HG03196 (cell line): ENCODE data around the gene ILF3.
"Not testable (repeated sequence)": the region's sequence is repeated elsewhere in the genome, so short reads cannot be mapped to it uniquely, and the experiment has no call there.

Experiments used
- ATAC-seq: cut with Tn5 transposase; IDR thresholded peaks from one replicate; pipeline ENCODE4 v1.9.1; 2021; ENCODE audit not compliant: unreplicated experiment

The ILF3 gene

GRCh38 chr19:10642473-10643171 lies 11.5 kb upstream of the ILF3 start:
- no peak for ATAC-seq

- ATAC-seq, result no peak
These were observed 10.8 kb upstream of the ILF3 start for GRCh38 chr19:10643172-10643967.

GRCh38 chr19:10643968-10644259 lies 10.2 kb upstream of the ILF3 start:
- ATAC-seq, result no peak

DNA sequence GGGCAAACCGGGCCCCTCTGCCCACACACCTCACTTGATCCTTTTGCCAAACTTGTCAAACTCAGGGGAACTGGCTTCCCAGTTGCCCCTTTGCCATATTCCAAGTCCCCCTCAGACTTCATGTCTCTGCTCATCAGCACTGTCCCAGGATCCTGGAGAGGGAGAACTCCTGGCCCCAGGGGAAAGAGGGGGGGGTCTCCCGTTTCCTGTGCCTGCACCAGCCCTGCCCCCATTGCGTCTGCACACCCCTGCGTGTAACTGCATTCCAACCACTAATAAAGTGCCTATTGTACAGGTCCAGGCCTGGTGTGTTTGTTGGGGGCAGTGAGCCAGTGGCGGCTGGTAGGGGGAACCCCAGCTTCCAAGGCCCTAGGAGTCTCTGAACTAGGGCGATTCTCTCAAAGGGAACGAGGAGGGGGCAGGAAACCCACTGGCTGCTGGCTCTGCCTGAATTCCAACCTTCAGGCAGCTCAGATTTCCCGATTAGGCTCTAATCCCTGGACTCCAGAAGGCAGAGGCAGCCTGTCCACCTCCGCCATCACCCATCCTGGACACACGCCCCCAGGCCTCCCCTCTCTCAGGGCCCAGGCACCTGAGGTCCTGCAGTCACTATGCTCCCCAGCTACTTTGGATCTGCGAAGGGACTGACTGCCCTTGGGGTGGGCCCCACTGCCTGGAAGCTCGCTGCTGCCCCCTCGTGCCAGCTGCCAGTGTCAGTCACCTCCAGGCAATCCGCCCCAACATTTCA lies 9.7 kb upstream of the ILF3 start:
- no peak for ATAC-seq

DNA sequence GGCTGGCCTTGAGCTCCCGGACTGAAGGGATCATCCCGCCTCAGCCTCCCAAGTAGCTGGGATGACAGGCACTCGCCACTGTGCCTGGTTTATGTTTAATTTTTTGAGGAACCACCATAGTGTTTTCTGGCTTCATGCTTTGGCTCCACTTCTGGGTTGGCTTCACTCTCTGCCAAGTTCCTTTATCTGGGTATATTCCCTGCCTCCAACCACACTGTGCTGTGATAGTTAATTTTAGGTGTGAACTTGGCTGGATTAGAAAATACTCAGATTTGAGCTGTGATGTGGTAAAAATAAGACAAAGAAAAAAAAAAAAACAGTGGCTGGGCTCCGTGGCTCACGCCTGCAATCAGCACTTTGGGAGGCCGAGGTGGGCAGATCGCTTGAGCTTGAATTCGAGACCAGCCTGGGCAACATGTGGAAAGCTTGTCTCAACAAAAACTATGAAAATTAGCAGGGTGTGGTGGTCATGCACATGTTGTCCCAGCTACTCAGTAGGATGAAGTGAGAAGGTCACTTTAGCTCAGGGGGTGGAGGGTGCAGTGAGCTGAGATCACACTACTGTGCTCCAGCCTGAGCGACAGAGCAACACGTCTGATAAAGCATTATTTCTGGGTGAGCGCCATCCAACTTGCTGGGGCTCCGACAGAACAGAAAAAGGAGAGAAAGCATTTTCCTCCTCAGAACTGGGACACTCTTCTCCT lies 7.5 kb upstream of the ILF3 start:
- ATAC-seq, result no peak

DNA sequence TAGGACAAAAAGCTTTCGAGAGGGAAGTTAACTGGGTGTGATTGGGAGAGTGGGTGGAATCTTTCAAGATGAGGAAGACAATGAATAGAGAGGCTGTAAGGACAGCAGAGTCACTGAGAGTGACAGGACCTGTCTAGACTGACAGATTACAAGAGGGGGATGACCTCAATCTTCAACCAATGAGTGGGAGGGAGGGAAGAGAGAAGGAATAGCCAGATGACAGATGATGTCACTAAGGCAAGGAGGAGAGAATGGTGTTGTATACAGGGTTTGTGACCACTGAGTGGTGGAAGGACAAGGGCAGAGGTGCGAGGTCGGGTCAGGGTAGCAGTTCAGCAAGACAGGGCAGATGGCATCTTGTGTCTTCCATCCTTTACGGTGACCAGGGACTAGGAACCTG lies 5.8 kb upstream of the ILF3 start:
- ATAC-seq, result no peak

GRCh38 chr19:10651851-10652250 lies 2.3 kb upstream of the ILF3 start:
- no peak for ATAC-seq

DNA sequence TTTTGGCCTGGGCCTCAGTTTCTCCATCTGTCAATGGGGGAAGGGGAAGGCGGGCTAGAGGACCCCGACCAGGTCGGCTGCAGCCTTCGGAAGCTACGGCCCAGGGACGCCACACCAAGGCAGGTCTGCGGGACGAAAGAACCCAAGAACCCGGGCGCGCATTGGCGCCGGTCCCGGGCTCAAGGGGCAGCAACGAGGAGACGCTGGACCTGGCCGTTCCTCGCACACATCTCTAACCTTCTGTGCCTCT lies 739 bp upstream of the ILF3 start:
- no peak for ATAC-seq

DNA sequence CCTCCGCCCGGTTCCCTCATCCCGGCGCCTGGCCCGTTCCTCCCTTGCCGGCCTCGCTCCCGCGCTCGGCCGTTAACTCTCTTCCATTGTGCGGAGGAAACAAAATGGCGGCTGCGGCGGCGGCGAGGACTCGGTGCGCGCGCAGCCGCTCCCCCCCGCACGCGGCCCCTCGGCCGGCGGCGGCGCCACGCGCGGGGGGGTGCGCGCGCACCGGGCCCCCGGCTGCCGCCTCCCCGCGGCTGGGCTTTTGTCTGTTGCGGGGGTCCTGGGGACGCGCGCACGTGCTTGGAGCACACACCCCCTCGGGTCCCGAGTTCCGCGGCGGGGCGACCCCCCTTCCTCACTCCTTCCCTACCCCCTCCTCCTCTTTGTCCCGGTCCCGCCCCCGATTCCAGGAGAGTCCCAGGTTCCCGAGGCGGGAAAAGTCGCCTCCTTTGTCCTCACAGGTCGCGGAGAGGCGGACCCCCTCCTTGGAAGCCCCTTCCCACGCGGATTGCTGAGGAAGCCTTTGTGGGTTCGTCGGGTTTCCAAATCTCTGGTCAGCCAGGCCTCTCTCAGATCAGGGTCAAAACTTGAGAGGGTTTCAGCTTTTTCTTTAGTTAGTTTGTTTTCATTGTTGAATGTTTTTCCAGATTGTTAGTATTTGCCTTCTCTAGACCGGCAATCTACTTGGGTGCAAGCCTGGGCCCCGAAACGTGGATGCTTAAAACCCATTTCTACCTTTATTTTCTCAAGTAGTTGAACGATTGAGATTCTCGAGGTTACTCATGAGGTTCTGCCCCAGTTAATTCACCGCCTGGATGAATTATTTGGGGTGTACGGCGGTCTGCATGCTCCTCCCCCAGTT lies 687 bp downstream of the ILF3 start:
- ATAC-seq, result peak; percentile 6

DNA sequence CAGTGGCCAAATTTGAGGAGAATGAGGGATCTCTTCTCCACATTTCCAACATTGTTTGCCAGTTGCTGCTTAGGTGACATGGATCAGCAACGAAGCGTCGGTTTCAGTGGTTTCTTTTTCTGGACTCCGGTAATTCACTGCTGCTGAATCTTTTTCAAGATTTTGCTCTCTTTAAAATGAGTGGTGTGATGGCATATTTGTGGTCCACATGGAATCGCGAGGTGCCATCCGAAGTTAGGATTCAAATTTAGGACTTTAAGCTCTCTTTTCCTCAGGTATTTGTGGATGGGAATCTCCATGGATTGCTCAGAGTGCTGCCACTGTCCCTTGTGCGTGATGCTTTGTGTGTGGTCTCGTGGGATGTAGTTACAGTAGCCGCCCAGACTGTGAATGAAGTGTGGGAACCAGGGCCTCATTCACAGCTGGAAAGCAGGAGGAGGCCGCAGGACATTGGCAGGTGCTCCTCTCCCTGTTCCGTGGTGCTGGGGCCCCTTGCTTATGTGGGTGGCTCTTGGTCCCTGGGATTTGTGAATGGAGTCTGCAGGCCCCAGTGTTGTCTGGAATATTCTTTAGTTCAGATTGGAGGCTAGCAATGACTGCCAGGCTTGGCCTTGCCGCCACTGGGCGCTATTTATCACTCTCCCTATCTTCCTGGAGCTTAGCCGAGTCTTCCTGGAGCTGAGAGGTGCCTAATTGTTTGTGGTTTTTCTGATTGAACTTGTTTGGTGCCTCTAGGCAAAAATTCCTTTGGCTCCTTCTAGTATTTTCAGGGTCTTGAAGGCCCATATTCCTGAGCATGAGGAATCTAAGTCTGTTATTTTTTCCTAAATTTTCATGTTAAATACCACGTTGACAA lies 1.5 kb downstream of the ILF3 start:
- ATAC-seq, result no peak

DNA sequence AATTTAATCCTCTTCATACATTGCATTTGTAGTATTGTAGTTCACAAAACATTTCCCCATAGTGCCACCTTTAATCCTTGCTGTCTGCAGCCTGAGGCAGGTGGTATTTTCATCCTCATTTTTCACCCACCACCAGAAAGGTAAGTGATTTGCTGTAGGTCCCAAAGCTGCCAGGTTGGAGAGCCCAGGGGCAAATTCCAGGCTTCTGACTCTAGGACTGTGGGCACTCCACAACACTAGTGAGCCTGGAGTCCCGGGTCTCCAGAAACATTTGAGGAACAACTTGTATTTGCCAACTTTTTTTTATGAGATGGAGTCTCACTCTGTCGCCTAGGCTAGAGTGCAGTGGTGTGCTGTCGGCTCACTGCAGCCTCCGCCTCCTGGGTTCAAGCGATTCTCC lies 6.2 kb downstream of the ILF3 start:
- ATAC-seq, result no peak

DNA sequence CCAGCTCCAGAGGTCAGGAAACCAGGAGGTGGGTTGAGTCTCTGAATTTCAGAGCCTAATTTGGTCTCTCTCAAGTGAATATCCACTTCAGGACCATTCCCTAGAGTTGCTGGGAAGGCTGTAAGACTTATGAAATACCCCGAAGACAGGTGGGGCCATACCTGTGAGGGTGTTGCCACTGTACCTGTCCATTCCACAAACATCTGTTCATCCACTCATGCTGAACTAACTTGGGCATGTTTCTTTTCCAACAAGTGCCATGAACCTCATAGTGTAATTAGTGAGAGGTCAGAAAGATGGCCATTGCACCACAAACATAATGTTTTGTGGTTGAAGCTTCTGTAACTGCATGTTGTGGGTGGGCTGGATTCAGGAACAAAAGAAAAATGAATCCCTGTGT lies 7.8 kb downstream of the ILF3 start:
- ATAC-seq, result no peak

DNA sequence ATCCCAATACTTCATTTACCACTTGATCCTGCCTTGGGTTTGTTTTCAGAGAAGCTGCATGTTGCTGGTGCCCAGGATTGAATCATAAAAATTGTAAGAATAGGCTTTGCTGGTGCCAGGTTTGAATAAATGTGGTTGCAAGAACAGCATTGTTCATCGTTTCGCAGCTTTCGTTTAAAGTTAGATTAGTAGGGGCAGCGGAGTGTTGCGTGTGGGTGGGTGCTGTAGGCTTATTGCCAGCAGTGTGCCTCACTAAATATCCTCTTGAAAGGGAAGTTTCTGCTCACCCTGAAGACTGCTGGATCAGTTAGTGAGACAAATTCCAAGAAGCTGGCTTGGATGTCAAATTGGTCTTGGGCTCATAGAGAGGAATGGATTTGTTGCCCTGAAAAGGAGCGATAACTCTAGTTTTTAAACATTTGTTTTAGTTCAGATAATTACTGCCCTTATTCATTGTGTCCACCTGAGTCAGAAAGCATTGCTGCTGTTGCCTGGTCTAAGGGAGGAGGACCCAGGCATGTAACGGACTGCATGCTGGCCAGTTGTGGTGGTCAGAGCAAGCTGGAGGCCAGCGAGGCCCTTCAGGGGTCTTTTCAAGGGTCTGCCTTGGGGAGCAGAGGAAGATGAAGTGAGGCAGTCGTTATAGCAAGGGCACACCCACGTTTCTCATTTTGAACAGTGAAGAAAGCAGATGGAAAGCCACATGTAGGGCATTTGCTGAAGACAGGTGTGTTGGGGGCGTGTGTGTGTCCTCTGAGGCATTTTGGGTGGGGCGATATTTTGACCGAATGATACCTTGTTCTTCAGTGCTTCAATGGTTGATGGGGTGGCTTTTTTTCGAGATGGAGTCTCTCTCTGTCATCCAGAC lies 8.5 kb downstream of the ILF3 start:
- ATAC-seq, result no peak

- ATAC-seq, result not testable (repeated sequence)
These were observed 9.1 kb downstream of the ILF3 start for GRCh38 chr19:10663252-10663563.

DNA sequence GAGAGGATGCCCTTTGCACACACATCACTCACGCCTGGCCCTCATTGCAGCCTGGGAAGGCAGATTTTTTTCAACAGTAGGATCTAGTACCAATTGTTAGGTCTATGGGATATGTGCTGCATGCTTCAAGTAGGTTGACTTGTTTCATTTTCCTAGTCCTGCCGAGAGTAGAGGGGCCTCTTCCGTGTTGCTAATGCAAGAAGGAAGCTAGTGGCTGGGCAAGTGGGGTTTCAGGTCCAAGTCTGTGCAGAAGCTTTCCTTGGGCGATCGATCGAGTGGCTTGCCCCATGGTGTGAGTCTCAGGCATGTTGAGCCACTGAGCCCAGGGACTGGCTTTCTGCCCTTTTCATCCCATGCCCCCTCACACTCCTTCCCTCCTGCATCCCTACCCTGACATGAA lies 13.7 kb downstream of the ILF3 start:
- ATAC-seq, result no peak

DNA sequence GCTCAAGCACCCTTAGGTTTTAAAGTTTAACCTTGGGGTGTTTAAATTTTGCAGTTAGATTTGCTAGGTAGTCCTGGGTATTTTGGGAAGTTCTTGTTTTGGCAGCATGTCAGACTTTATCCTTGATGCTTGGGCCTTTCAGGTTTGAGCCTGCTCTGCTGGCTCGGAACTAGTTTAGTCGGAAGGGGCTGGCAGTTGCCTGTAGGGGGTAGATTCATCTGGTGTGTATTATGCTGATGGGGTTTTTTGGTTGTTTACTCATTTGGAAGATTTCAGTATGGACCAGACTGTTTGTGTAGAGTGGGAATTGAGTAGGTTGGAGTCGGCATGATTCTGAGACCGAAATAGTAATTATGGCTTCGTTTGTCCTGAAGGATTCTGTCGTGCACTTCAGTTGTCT lies 15.1 kb downstream of the ILF3 start:
- ATAC-seq, result no peak

GRCh38 chr19:10670182-10670581 lies 16.0 kb downstream of the ILF3 start:
- no peak for ATAC-seq

GRCh38 chr19:10670876-10671804 lies 17.0 kb downstream of the ILF3 start:
- ATAC-seq, result no peak
